Measurements from ENCODE around the gene NFATC2IP. TPM values are rescaled to one million over a fixed set of nuclear protein-coding genes. Genes with fewer than 3 reads are reported as not detected.
"Not testable (repeated sequence)": the region's sequence is repeated elsewhere in the genome, so short reads cannot be mapped to it uniquely, and the experiment has no call there.

NFATC2IP gene
- total RNA-seq, 1 experiment from 2014 or later, result 63.5 TPM

DNA sequence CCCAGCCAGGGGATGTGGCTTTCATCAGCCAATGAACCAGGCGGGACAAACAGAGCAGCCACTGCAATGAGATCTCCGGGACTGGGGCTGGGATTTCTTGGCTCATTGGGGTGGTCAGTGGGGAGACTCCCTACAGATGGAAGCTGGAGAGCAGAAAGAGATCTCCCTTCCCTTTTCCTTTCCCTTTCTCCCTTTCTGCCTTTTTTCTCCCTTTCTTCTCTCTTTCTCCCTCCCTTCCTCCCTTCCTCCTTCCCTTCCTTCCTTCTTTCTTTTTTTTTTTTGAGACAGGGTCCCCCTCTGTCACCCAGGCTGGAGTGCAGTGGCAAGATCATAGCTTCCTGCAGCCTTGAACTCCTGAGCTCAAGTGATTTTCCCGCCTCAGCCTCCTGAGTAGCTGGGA is 48.1 kb downstream of the NFATC2IP start:
- ChIA-PET POLR2A (ENCODE audit: low non-redundant PET) (no interaction called here), CTCF (interaction anchor here (0.7 kb wide), 1 partner anchor 13 kb away, joined by 3 read pairs; no protein-coding TSS in a partner anchor)
- Histone ChIP-seq H3K4me1 (ENCODE audit: insufficient read depth, low read length, poor library complexity, severe bottlenecking) (no peaks in the 10 kb centered on the region), H3K27ac (ENCODE audit: low read depth, low read length, poor library complexity, severe bottlenecking) (no peak overlapping the region), H3K27me3 (replicated peaks; ENCODE audit: insufficient read depth, low read depth, low read length, poor library complexity) (no peaks in the 10 kb centered on the region), H3K4me3 (ENCODE audit: low read depth, low read length, poor library complexity, severe bottlenecking) (no peak overlapping the region), H3K9me3 (ENCODE audit: low read depth, low read length, poor library complexity, severe bottlenecking) (no peaks in the 10 kb centered on the region), H3K36me3 (ENCODE audit: insufficient read depth, low read length, poor library complexity, severe bottlenecking) (no peaks in the 10 kb centered on the region)
- BruUV-seq (replicated peaks), result no TSS peak
- no peak for DNase-seq (ENCODE audit: low spot score)
- TF ChIP-seq CTCF (conservative IDR thresholded peaks at IDR 0.05; ENCODE audit: low read depth, low read length) (no peak), EZH2 (IDR thresholded peaks at IDR 0.05; ENCODE audit: borderline replicate concordance, low read depth, low read length, poor library complexity, severe bottlenecking) (no peak)
- intact Hi-C loops (cut with micrococcal nuclease; ENCODE audit: unreplicated experiment), result no loop called here

- Histone ChIP-seq H3K4me1 (ENCODE audit: insufficient read depth, low read length, poor library complexity, severe bottlenecking) (no peaks in the 10 kb centered on the region), H3K27me3 (replicated peaks; ENCODE audit: insufficient read depth, low read depth, low read length, poor library complexity) (no peaks in the 10 kb centered on the region), H3K9me3 (ENCODE audit: low read depth, low read length, poor library complexity, severe bottlenecking) (no peaks in the 10 kb centered on the region), H3K27ac (ENCODE audit: low read depth, low read length, poor library complexity, severe bottlenecking) (no peak overlapping the region), H3K36me3 (ENCODE audit: insufficient read depth, low read length, poor library complexity, severe bottlenecking) (no peaks in the 10 kb centered on the region), H3K4me3 (ENCODE audit: low read depth, low read length, poor library complexity, severe bottlenecking) (no peak overlapping the region)
- no TSS peak for BruUV-seq (replicated peaks)
- TF ChIP-seq CTCF (conservative IDR thresholded peaks at IDR 0.05; ENCODE audit: low read depth, low read length) (no peak), EZH2 (IDR thresholded peaks at IDR 0.05; ENCODE audit: borderline replicate concordance, low read depth, low read length, poor library complexity, severe bottlenecking) (no peak)
- CTCF ChIA-PET, result no interaction called here
- no peak for DNase-seq (ENCODE audit: low spot score)
- POLR2A ChIA-PET (ENCODE audit: low non-redundant PET), result no interaction called here
- intact Hi-C loops (cut with micrococcal nuclease; ENCODE audit: unreplicated experiment), result no loop called here
Measured at GRCh38 chr16:28999577-28999976, 48.8 kb downstream of the NFATC2IP start.

- BruUV-seq (replicated peaks), result no TSS peak
- Histone ChIP-seq H3K36me3 (ENCODE audit: insufficient read depth, low read length, poor library complexity, severe bottlenecking) (no peaks in the 10 kb centered on the region), H3K9me3 (ENCODE audit: low read depth, low read length, poor library complexity, severe bottlenecking) (no peaks in the 10 kb centered on the region), H3K27ac (ENCODE audit: low read depth, low read length, poor library complexity, severe bottlenecking) (no peak overlapping the region), H3K27me3 (replicated peaks; ENCODE audit: insufficient read depth, low read depth, low read length, poor library complexity) (no peaks in the 10 kb centered on the region), H3K4me3 (ENCODE audit: low read depth, low read length, poor library complexity, severe bottlenecking) (no peak overlapping the region), H3K4me1 (ENCODE audit: insufficient read depth, low read length, poor library complexity, severe bottlenecking) (no peaks in the 10 kb centered on the region)
- no peak for DNase-seq (ENCODE audit: low spot score)
- CTCF ChIA-PET, result no interaction called here
- POLR2A ChIA-PET (ENCODE audit: low non-redundant PET), result interaction anchor here (0.7 kb wide), 1 partner anchor 106 kb away, joined by 4 read pairs; no protein-coding TSS in a partner anchor
- TF ChIP-seq EZH2 (IDR thresholded peaks at IDR 0.05; ENCODE audit: borderline replicate concordance, low read depth, low read length, poor library complexity, severe bottlenecking) (no peak), CTCF (conservative IDR thresholded peaks at IDR 0.05; ENCODE audit: low read depth, low read length) (no peak)
- intact Hi-C loops (cut with micrococcal nuclease; ENCODE audit: unreplicated experiment), result no loop called here
Measured at GRCh38 chr16:29000019-29000418, 49.3 kb downstream of the NFATC2IP start.

DNA sequence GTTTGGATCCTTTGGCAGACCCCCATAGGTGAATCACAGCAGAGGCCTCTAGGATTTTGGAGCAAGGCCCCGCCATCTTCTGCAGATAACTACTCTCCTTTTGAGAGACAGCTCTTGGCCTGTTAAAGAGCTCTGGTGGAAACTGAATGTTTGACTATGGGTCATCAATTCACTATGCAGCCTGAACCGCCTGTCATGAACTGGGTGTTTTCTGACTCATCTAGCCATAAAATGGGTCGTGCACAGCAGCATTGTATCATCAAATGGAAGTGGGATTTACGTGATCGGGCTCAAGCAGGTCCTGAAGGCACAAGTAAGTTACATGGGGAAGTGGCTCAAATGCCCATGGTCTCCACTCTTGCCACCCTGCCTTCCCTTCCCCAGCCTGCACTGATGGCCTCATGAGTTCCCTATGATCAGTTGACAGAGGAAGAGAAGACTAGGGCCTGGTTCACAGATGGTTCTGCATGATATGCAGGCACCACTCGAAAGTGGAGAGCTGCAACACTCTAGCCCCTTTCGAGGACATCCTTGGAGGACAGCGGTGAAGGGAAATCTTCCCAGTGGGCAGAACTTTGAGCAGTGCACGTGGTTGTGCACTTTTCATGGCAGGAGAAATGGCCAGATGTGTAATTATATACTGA is 53.9 kb downstream of the NFATC2IP start:
- H3K4me1 ChIP-seq (ENCODE audit: insufficient read depth, low read length, poor library complexity, severe bottlenecking); H3K27ac ChIP-seq (ENCODE audit: low read depth, low read length, poor library complexity, severe bottlenecking); BruUV-seq (replicated peaks); H3K36me3 ChIP-seq (ENCODE audit: insufficient read depth, low read length, poor library complexity, severe bottlenecking); H3K9me3 ChIP-seq (ENCODE audit: low read depth, low read length, poor library complexity, severe bottlenecking); intact Hi-C loops (cut with micrococcal nuclease; ENCODE audit: unreplicated experiment); H3K27me3 ChIP-seq (replicated peaks; ENCODE audit: insufficient read depth, low read depth, low read length, poor library complexity); H3K4me3 ChIP-seq (ENCODE audit: low read depth, low read length, poor library complexity, severe bottlenecking); CTCF ChIA-PET; POLR2A ChIA-PET (ENCODE audit: low non-redundant PET); DNase-seq (ENCODE audit: low spot score): not testable (repeated sequence)

Measured in A673 (cell line).